A549 (cell line): ENCODE results near the gene CELF1. TPM values are rescaled to one million over a fixed set of nuclear protein-coding genes. Genes with fewer than 3 reads are reported as not detected.
"Not testable (repeated sequence)": the region's sequence is repeated elsewhere in the genome, so short reads cannot be mapped to it uniquely, and the experiment has no call there.

ENCODE experiments used
- ATAC-seq, 2 experiments: fragments of 200-7000 bp in 1 of 2; fragments of >200 bp in 1 of 2; cut with Nextera tagmentation in 1 of 2; cut with Tn5 transposase in 1 of 2; 3 replicates each; pipeline versions ENCODE4 v1.8.0 to v1.9.1; 2018 to 2020; ENCODE audit warnings: mild to moderate bottlenecking in 1 of 2, moderate library complexity in 1 of 2
- CTCF ChIA-PET: fragments of 300-600 bp; sonication (Branson Sonifier 250); formaldehyde crosslinking; extraction: SDS; loops from one replicate; lab custom pipeline; 2021; ENCODE audit warnings: antibody characterized with exemption, inconsistent platforms; lab: Yijun Ruan, JAX
- POLR2A ChIA-PET: fragments of 350-600 bp; formaldehyde crosslinking; extraction: SDS; loops from one replicate; lab custom pipeline; 2021; ENCODE audit warnings: antibody characterized with exemption, inconsistent platforms; lab: Yijun Ruan, JAX
- DNase-seq, 2 experiments: peaks; one replicate each; pipeline versions ENCODE4 v3.0.0 to v3.0.0-alpha.2; 2011 to 2016; ENCODE audit warnings: low read depth in 1 of 2, low spot score in 1 of 2
- FAIRE-seq: peaks from 2 replicates; lab custom pipeline; 2011; peaks lifted over from hg19 to GRCh38; lab: Jason Lieb, UNC
- H3K27ac ChIP-seq, 2 experiments: fragments of >200 bp; sonication (Bioruptor Twin); formaldehyde crosslinking; 3 replicates each; pipeline ENCODE4 v1.5.1; 2016 to 2017
- H3K4me1 ChIP-seq: fragments of >200 bp; sonication (Bioruptor Twin); formaldehyde crosslinking; 3 replicates; pipeline ENCODE4 v1.6.1; 2016
- H3K4me2 ChIP-seq: fragments of >200 bp; sonication (Bioruptor Twin); formaldehyde crosslinking; 3 replicates; pipeline ENCODE4 v1.6.1; 2016
- H3K4me3 ChIP-seq: fragments of >200 bp; sonication (Bioruptor Twin); formaldehyde crosslinking; 3 replicates; pipeline ENCODE4 v1.5.1; 2016
- H3K9me3 ChIP-seq: fragments of >200 bp; sonication (Bioruptor Twin); formaldehyde crosslinking; 3 replicates; pipeline ENCODE4 v1.6.1; 2016
- CBX2 ChIP-seq: fragments of 200-600 bp; sonication (generic); IDR thresholded peaks from 2 replicates; pipeline ENCODE4 v1.6.1; 2016; ENCODE audit warnings: low read depth, mild to moderate bottlenecking, borderline replicate concordance
- CBX8 ChIP-seq: fragments of 200-600 bp; sonication (generic); IDR thresholded peaks from 2 replicates; pipeline ENCODE4 v1.6.1; 2016
- CTCF ChIP-seq: fragments of >200 bp; sonication (Bioruptor Twin); formaldehyde crosslinking; IDR thresholded peaks from 3 replicates; pipeline ENCODE4 v1.5.1; 2016
- EHF ChIP-seq: fragments of 250-450 bp; sonication (Bioruptor Pico); IDR thresholded peaks from 2 replicates; pipeline ENCODE4 v1.5.0; 2020; ENCODE audit warnings: mild to moderate bottlenecking
- EP300 ChIP-seq, 2 experiments: fragments of >200 bp; sonication (Bioruptor Twin); formaldehyde crosslinking; IDR thresholded peaks; 2 replicates in 1 of 2; 3 replicates in 1 of 2; pipeline ENCODE4 v1.6.1; 2016 to 2017
- ESRRA ChIP-seq: fragments of 150-350 bp; IDR thresholded peaks from 2 replicates; pipeline ENCODE4 v1.6.1; 2014; ENCODE audit warnings: mild to moderate bottlenecking, low read length, borderline replicate concordance
- FOXS1 ChIP-seq: fragments of 250-450 bp; sonication (Bioruptor Pico); IDR thresholded peaks from 2 replicates; pipeline ENCODE4 v1.5.0; 2020; ENCODE audit warnings: mild to moderate bottlenecking, moderate library complexity
- HOXA7 ChIP-seq: fragments of 250-450 bp; sonication (Bioruptor Pico); IDR thresholded peaks from 2 replicates; pipeline ENCODE4 v1.5.0; 2020; ENCODE audit warnings: mild to moderate bottlenecking, moderate library complexity
- HOXB13 ChIP-seq: fragments of 250-450 bp; sonication (Bioruptor Pico); IDR thresholded peaks from 2 replicates; pipeline ENCODE4 v1.5.0; 2020; ENCODE audit warnings: low read depth, mild to moderate bottlenecking, moderate library complexity
- HOXB5 ChIP-seq: fragments of 250-450 bp; sonication (Bioruptor Pico); IDR thresholded peaks from 2 replicates; pipeline ENCODE4 v1.5.0; 2020; ENCODE audit warnings: mild to moderate bottlenecking, moderate library complexity
- JUNB ChIP-seq: fragments of >200 bp; sonication (Bioruptor Twin); formaldehyde crosslinking; IDR thresholded peaks from 2 replicates; pipeline ENCODE4 v1.6.1; 2016
- KDM5A ChIP-seq: fragments of 200-600 bp; sonication (generic); IDR thresholded peaks from 2 replicates; pipeline ENCODE4 v1.6.1; 2016; ENCODE audit warnings: antibody characterized with exemption, mild to moderate bottlenecking
- PHF8 ChIP-seq: fragments of 200-600 bp; sonication (generic); IDR thresholded peaks from 2 replicates; pipeline ENCODE4 v1.6.1; 2016; ENCODE audit warnings: low read depth, mild to moderate bottlenecking, antibody characterized with exemption, moderate library complexity, borderline replicate concordance
- RAD21 ChIP-seq, 2 experiments: fragments of >200 bp in 1 of 2; sonication (Bioruptor Twin) in 1 of 2; formaldehyde crosslinking in 1 of 2; IDR thresholded peaks in 1 of 2; conservative IDR thresholded peaks in 1 of 2; 2 replicates in 1 of 2; 3 replicates in 1 of 2; pipeline ENCODE4 v1.6.1; 2012 to 2018; ENCODE audit warnings: inconsistent platforms in 1 of 2
- RCOR1 ChIP-seq: fragments of 150-350 bp; IDR thresholded peaks from 2 replicates; pipeline ENCODE4 v1.6.1; 2014; ENCODE audit warnings: antibody characterized with exemption, low read length, low read depth
- REST ChIP-seq: fragments of 200-600 bp; sonication (generic); IDR thresholded peaks from 2 replicates; pipeline ENCODE4 v1.6.1; 2016; ENCODE audit warnings: antibody characterized with exemption, mild to moderate bottlenecking, moderate library complexity
- RNF2 ChIP-seq: fragments of 200-600 bp; sonication (generic); IDR thresholded peaks from 2 replicates; pipeline ENCODE4 v1.6.1; 2016; ENCODE audit warnings: low read depth, mild to moderate bottlenecking, antibody characterized with exemption, moderate library complexity, borderline replicate concordance
- SMC3 ChIP-seq: fragments of >200 bp; sonication (Bioruptor Twin); formaldehyde crosslinking; IDR thresholded peaks from 3 replicates; pipeline ENCODE4 v1.6.1; 2018; ENCODE audit warnings: inconsistent platforms
- TFCP2L1 ChIP-seq: fragments of 250-450 bp; sonication (Bioruptor Pico); IDR thresholded peaks from 2 replicates; pipeline ENCODE4 v1.5.0; 2021; ENCODE audit warnings: mild to moderate bottlenecking
- USF2 ChIP-seq: fragments of 450-650 bp; IDR thresholded peaks from 2 replicates; pipeline ENCODE4 v1.6.1; 2014; ENCODE audit warnings: antibody characterized with exemption
- WGBS: methylation state at CpG from one replicate; pipeline ENCODE4 v1.1.6; 2017; ENCODE audit errors: missing lambda C conversion rate; 5-methylcytosine and 5-hydroxymethylcytosine counted together
- polyA plus RNA-seq, 4 experiments: library from polyadenylated mRNA; depleted of rRNA in 3 of 4; stranded (reverse); fragments of >200 nt; fragmentation: RNase III in 1 of 4; extraction: RNeasy Plus Mini Kit Qiagen cat#74134 plus additional on column Dnase treatment in 1 of 4; gene quantifications; 2 replicates in 3 of 4; 3 replicates in 1 of 4; pipeline ENCODE4 v1.2.3, GENCODE V29; 2011 to 2017

Gene CELF1
- polyA plus RNA-seq, 2 of the 4 experiments (the other 2 are of a cell fraction) = 53.8 to 138 TPM

GRCh38 chr11:47530721-47531120, 22.2 kb downstream of the CELF1 start:
- H3K27ac ChIP-seq, H3K4me2 ChIP-seq, H3K4me3 ChIP-seq, FAIRE-seq, DNase-seq, POLR2A ChIA-PET, H3K9me3 ChIP-seq, ATAC-seq: not testable (repeated sequence)
- 90% methylated on average over 9 of the region's 9 CpGs for WGBS
- H3K4me1 ChIP-seq = peaks cover 29% of the 10 kb centered on the region
- CTCF ChIA-PET = interaction anchor here (1.0 to 1.2 kb wide), 2 partner anchors 9 to 118 kb away, joined by 3 read pairs; no protein-coding TSS in a partner anchor

GRCh38 chr11:47529951-47530350, 23.0 kb downstream of the CELF1 start:
- H3K9me3 ChIP-seq = no peaks in the 10 kb centered on the region
- FAIRE-seq (no peak), DNase-seq (no peak), ATAC-seq (no peak)
- H3K27ac ChIP-seq = no peak overlapping the region
- H3K4me1 ChIP-seq = peaks cover 33% of the 10 kb centered on the region
- no peak overlapping the region for H3K4me2 ChIP-seq
- WGBS = 95% methylated on average over 4 of the region's 4 CpGs
- H3K4me3 ChIP-seq = no peak overlapping the region
- CTCF ChIA-PET = interaction anchor here (1.2 kb wide), 1 partner anchor 117 kb away, joined by 3 read pairs; no protein-coding TSS in a partner anchor
- no peak for TF ChIP-seq HOXA7 (CRISPR knock-in tag)
- TF ChIP-seq CBX2 = no peak
- no peak for TF ChIP-seq EHF
- no peak for TF ChIP-seq FOXS1 (CRISPR knock-in tag)
- TF ChIP-seq EP300 (IDR thresholded peaks at IDR 0.05) = no peak
- no peak for TF ChIP-seq RNF2
- TF ChIP-seq TFCP2L1 (CRISPR knock-in tag) = no peak
- TF ChIP-seq PHF8 = no peak
- TF ChIP-seq JUNB = no peak
- no peak for TF ChIP-seq SMC3
- TF ChIP-seq CTCF = no peak
- TF ChIP-seq REST = no peak
- no peak for TF ChIP-seq ESRRA
- no peak for TF ChIP-seq CBX8
- TF ChIP-seq KDM5A = no peak
- no peak for TF ChIP-seq HOXB13 (CRISPR knock-in tag)
- TF ChIP-seq HOXB5 (CRISPR knock-in tag) = no peak
- TF ChIP-seq RCOR1 = no peak
- no peak for TF ChIP-seq RAD21 (conservative IDR thresholded peaks at IDR 0.05 in 1 of 2, IDR thresholded peaks at IDR 0.05 in 1 of 2)
- TF ChIP-seq USF2 = no peak
- POLR2A ChIA-PET = no interaction called here
